ENCODE measurements around the gene PPP6R3. TPM values are rescaled to one million over a fixed set of nuclear protein-coding genes. Genes with fewer than 3 reads are reported as not detected.
"Not testable (repeated sequence)": the region's sequence is repeated elsewhere in the genome, so short reads cannot be mapped to it uniquely, and the experiment has no call there.

PPP6R3 gene
- total RNA-seq, 5 donors from 2014 or later (not counting 1 experiment from before 2014, with no cell fraction given) = 106 to 147 (median 118) TPM

GRCh38 chr11:68454767-68455166, 5.8 kb upstream of the PPP6R3 start:
- POLR2A ChIA-PET = no interaction called here
- H3K4me1 Mint-ChIP-seq = peaks cover 0 to 1% (median under 1%) of the 10 kb centered on the region in 3 donors

GRCh38 chr11:68455485-68455884, 5.1 kb upstream of the PPP6R3 start:
- ChIA-PET CTCF (no interaction called here), POLR2A (no interaction called here)
- H3K27me3 ChIP-seq (replicated peaks in 1 of 2; ENCODE audit: control insufficient read depth in 2 of 2, extremely low read depth in 1 of 2, insufficient read depth in 2 of 2, low read length in 1 of 2) = no peaks in the 10 kb centered on the region

More at GRCh38 chr11:68454767-68455166, 5.8 kb upstream of the PPP6R3 start:
- Mint-ChIP-seq H3K4me3 (no peak overlapping the region), H3K36me3 (no peaks in the 10 kb centered on the region), H3K9me3 (no peaks in the 10 kb centered on the region), H3K27me3 (no peaks in the 10 kb centered on the region), H3K27ac (no peak overlapping the region)
- Histone ChIP-seq H3K4me3 (ENCODE audit: control insufficient read depth in 1 of 2, extremely low read depth in 1 of 2, low read length in 1 of 2) (no peak overlapping the region), H3K36me3 (ENCODE audit: control insufficient read depth in 2 of 2, extremely low read depth in 1 of 2, insufficient read depth in 1 of 2, low read length in 1 of 2) (no peaks in the 10 kb centered on the region), H3K27ac (ENCODE audit: low read length) (no peak overlapping the region), H3K4me1 (ENCODE audit: control insufficient read depth in 1 of 2, extremely low read depth in 1 of 2, insufficient read depth in 2 of 2, low read length in 2 of 2) (peaks cover 0 to 6% of the 10 kb centered on the region in 2 experiments), H3K9me3 (no peaks in the 10 kb centered on the region), H3K27me3 (replicated peaks in 1 of 2; ENCODE audit: control insufficient read depth in 2 of 2, extremely low read depth in 1 of 2, insufficient read depth in 2 of 2, low read length in 1 of 2) (no peaks in the 10 kb centered on the region)
- ATAC-seq (replicated peaks in 1 of 4) (no peak), DNase-seq (no peak)
- CTCF ChIA-PET = no interaction called here
- 100% methylated on average over 1 of the region's 8 CpGs for WGBS (ENCODE audit: insufficient coverage)

GRCh38 chr11:68457216-68457897, 3.2 kb upstream of the PPP6R3 start:
- Mint-ChIP-seq H3K9me3 (no peaks in the 10 kb centered on the region), H3K27me3 (no peaks in the 10 kb centered on the region), H3K4me1 (peaks cover 12 to 17% (median 13%) of the 10 kb centered on the region in 3 donors), H3K36me3 (no peaks in the 10 kb centered on the region), H3K27ac (no peak overlapping the region), H3K4me3 (no peak overlapping the region)
- Histone ChIP-seq H3K36me3 (ENCODE audit: control insufficient read depth in 2 of 2, extremely low read depth in 1 of 2, insufficient read depth in 1 of 2, low read length in 1 of 2) (no peaks in the 10 kb centered on the region), H3K4me3 (ENCODE audit: control insufficient read depth in 1 of 2, extremely low read depth in 1 of 2, low read length in 1 of 2) (no peak overlapping the region), H3K4me1 (ENCODE audit: control insufficient read depth in 1 of 2, extremely low read depth in 1 of 2, insufficient read depth in 2 of 2, low read length in 2 of 2) (peaks cover 8 to 18% of the 10 kb centered on the region in 2 experiments), H3K27ac (ENCODE audit: low read length) (no peak overlapping the region), H3K27me3 (replicated peaks in 1 of 2; ENCODE audit: control insufficient read depth in 2 of 2, extremely low read depth in 1 of 2, insufficient read depth in 2 of 2, low read length in 1 of 2) (no peaks in the 10 kb centered on the region), H3K9me3 (no peaks in the 10 kb centered on the region)
- no peak for ATAC-seq (replicated peaks in 1 of 4)
- CTCF ChIA-PET = no interaction called here
- 93% methylated on average over 5 of the region's 8 CpGs for WGBS (ENCODE audit: insufficient coverage)
- no peak for DNase-seq
- POLR2A ChIA-PET = no interaction called here

More at GRCh38 chr11:68455485-68455884, 5.1 kb upstream of the PPP6R3 start:
- WGBS (ENCODE audit: insufficient coverage) = 73% methylated on average over 4 of the region's 8 CpGs
- H3K36me3 ChIP-seq (ENCODE audit: control insufficient read depth in 2 of 2, extremely low read depth in 1 of 2, insufficient read depth in 1 of 2, low read length in 1 of 2) = no peaks in the 10 kb centered on the region
- H3K27ac ChIP-seq (ENCODE audit: low read length) = no peak overlapping the region
- H3K4me1 ChIP-seq (ENCODE audit: control insufficient read depth in 1 of 2, extremely low read depth in 1 of 2, insufficient read depth in 2 of 2, low read length in 2 of 2) = peaks cover 0 to 9% of the 10 kb centered on the region in 2 experiments
- H3K9me3 Mint-ChIP-seq = no peaks in the 10 kb centered on the region
- H3K27me3 Mint-ChIP-seq = no peaks in the 10 kb centered on the region
- peaks cover 3 to 7% (median 3%) of the 10 kb centered on the region in 3 donors for H3K4me1 Mint-ChIP-seq
- no peak overlapping the region for H3K27ac Mint-ChIP-seq
- ATAC-seq (replicated peaks in 1 of 4) = no peak
- no peaks in the 10 kb centered on the region for H3K9me3 ChIP-seq
- no peak overlapping the region for H3K4me3 Mint-ChIP-seq
- no peak for DNase-seq
- H3K4me3 ChIP-seq (ENCODE audit: control insufficient read depth in 1 of 2, extremely low read depth in 1 of 2, low read length in 1 of 2) = no peak overlapping the region
- H3K36me3 Mint-ChIP-seq = no peaks in the 10 kb centered on the region

GRCh38 chr11:68457898-68458249, 2.7 kb upstream of the PPP6R3 start:
- Mint-ChIP-seq H3K27me3 (no peaks in the 10 kb centered on the region), H3K4me3 (peak overlapping the region in 1 of 3 donors; percentile 33), H3K27ac (no peak overlapping the region), H3K36me3 (peaks cover 3% of the 10 kb centered on the region), H3K4me1 (peaks cover 17 to 22% (median 18%) of the 10 kb centered on the region in 3 donors), H3K9me3 (no peaks in the 10 kb centered on the region)
- ChIA-PET POLR2A (no interaction called here), CTCF (no interaction called here)
- H3K4me1 ChIP-seq (ENCODE audit: control insufficient read depth in 1 of 2, extremely low read depth in 1 of 2, insufficient read depth in 2 of 2, low read length in 2 of 2) = peaks cover 10 to 23% of the 10 kb centered on the region in 2 experiments
- 86% methylated on average over 3 of the region's 7 CpGs for WGBS (ENCODE audit: insufficient coverage)
- DNase-seq (no peak), ATAC-seq (replicated peaks in 1 of 4) (no peak)
- H3K4me3 ChIP-seq (ENCODE audit: control insufficient read depth in 1 of 2, extremely low read depth in 1 of 2, low read length in 1 of 2) = no peak overlapping the region
- H3K9me3 ChIP-seq = no peaks in the 10 kb centered on the region
- no peaks in the 10 kb centered on the region for H3K27me3 ChIP-seq (replicated peaks in 1 of 2; ENCODE audit: control insufficient read depth in 2 of 2, extremely low read depth in 1 of 2, insufficient read depth in 2 of 2, low read length in 1 of 2)
- no peak overlapping the region for H3K27ac ChIP-seq (ENCODE audit: low read length)
- H3K36me3 ChIP-seq (ENCODE audit: control insufficient read depth in 2 of 2, extremely low read depth in 1 of 2, insufficient read depth in 1 of 2, low read length in 1 of 2) = no peaks in the 10 kb centered on the region

- POLR2A ChIA-PET; H3K36me3 ChIP-seq (ENCODE audit: control insufficient read depth in 2 of 2, extremely low read depth in 1 of 2, insufficient read depth in 1 of 2, low read length in 1 of 2); ATAC-seq (replicated peaks in 1 of 4); H3K4me3 ChIP-seq (ENCODE audit: control insufficient read depth in 1 of 2, extremely low read depth in 1 of 2, low read length in 1 of 2); H3K36me3 Mint-ChIP-seq; H3K27me3 Mint-ChIP-seq; H3K27me3 ChIP-seq (replicated peaks in 1 of 2; ENCODE audit: control insufficient read depth in 2 of 2, extremely low read depth in 1 of 2, insufficient read depth in 2 of 2, low read length in 1 of 2); H3K9me3 ChIP-seq; CTCF ChIA-PET; H3K9me3 Mint-ChIP-seq; DNase-seq; H3K27ac ChIP-seq (ENCODE audit: low read length): not testable (repeated sequence)
- peaks cover 14 to 27% of the 10 kb centered on the region in 2 experiments for H3K4me1 ChIP-seq (ENCODE audit: control insufficient read depth in 1 of 2, extremely low read depth in 1 of 2, insufficient read depth in 2 of 2, low read length in 2 of 2)
- 79% methylated on average over 2 of the region's 6 CpGs for WGBS (ENCODE audit: insufficient coverage)
- Mint-ChIP-seq H3K27ac (peak overlapping the region in 1 of 2 donors; percentile 6), H3K4me3 (peak overlapping the region in 2 of 3 donors; percentile 21 to 33), H3K4me1 (peaks cover 21 to 27% (median 22%) of the 10 kb centered on the region in 3 donors)
These were observed 2.2 kb upstream of the PPP6R3 start for GRCh38 chr11:68458340-68458739.

GRCh38 chr11:68459886-68460740, 439 bp upstream of the PPP6R3 start:
- peak; percentile 88 to 92 (median 92) for ATAC-seq (replicated peaks in 1 of 4)
- Mint-ChIP-seq H3K4me3 (peak overlapping the region; percentile 78 to 93 (median 92)), H3K4me1 (peaks cover 39 to 44% (median 40%) of the 10 kb centered on the region in 3 donors), H3K36me3 (peaks cover 8% of the 10 kb centered on the region), H3K9me3 (no peaks in the 10 kb centered on the region), H3K27me3 (no peaks in the 10 kb centered on the region), H3K27ac (peak overlapping the region; percentile 95 to 97)
- Histone ChIP-seq H3K4me1 (ENCODE audit: control insufficient read depth in 1 of 2, extremely low read depth in 1 of 2, insufficient read depth in 2 of 2, low read length in 2 of 2) (peaks cover 22 to 41% of the 10 kb centered on the region in 2 experiments), H3K36me3 (ENCODE audit: control insufficient read depth in 2 of 2, extremely low read depth in 1 of 2, insufficient read depth in 1 of 2, low read length in 1 of 2) (no peaks in the 10 kb centered on the region), H3K9me3 (no peaks in the 10 kb centered on the region), H3K27ac (ENCODE audit: low read length) (peak overlapping the region; percentile 97), H3K4me3 (ENCODE audit: control insufficient read depth in 1 of 2, extremely low read depth in 1 of 2, low read length in 1 of 2) (peak overlapping the region; percentile 95 to 99), H3K27me3 (replicated peaks in 1 of 2; ENCODE audit: control insufficient read depth in 2 of 2, extremely low read depth in 1 of 2, insufficient read depth in 2 of 2, low read length in 1 of 2) (no peaks in the 10 kb centered on the region)
- WGBS (ENCODE audit: insufficient coverage) = 6% methylated on average over 49 of the region's 56 CpGs
- ChIA-PET CTCF (interaction anchor here in 1 of 2 donors (0.6 to 0.9 kb wide), 3 partner anchors 8 to 147 kb away, joined by 3 read pairs; no protein-coding TSS in a partner anchor), POLR2A (interaction anchor here (0.6 to 1.0 kb wide), 6 partner anchors 10 to 1748 kb away, joined by 3 to 8 read pairs (median 5); no protein-coding TSS in a partner anchor)
- peak; percentile 89 to 97 (median 94) for DNase-seq
